HUES64 (cell line): Measurements from ENCODE around the gene NUTM2A.
"Not testable (repeated sequence)": the region's sequence is repeated elsewhere in the genome, so short reads cannot be mapped to it uniquely, and the experiment has no call there.

Experiments
- H3K27ac ChIP-seq: 2 replicates; pipeline ENCODE4 v1.7.0; 2013; ENCODE audit warnings: low read depth, low read length, inconsistent platforms
- H3K27me3 ChIP-seq: 2 replicates; pipeline ENCODE4 v1.6.1; 2013; ENCODE audit warnings: mild to moderate bottlenecking, low read length; ENCODE audit not compliant: insufficient read depth
- H3K36me3 ChIP-seq: 2 replicates; pipeline ENCODE4 v1.6.1; 2013; ENCODE audit warnings: mild to moderate bottlenecking, low read length; ENCODE audit not compliant: insufficient read depth
- H3K4me1 ChIP-seq: 2 replicates; pipeline ENCODE4 v1.6.1; 2013; ENCODE audit warnings: mild to moderate bottlenecking, low read length, moderate library complexity; ENCODE audit not compliant: insufficient read depth
- H3K4me3 ChIP-seq: 2 replicates; pipeline ENCODE4 v1.5.1; 2013; ENCODE audit warnings: mild to moderate bottlenecking, low read length, moderate library complexity
- H3K9ac ChIP-seq: 2 replicates; pipeline ENCODE4 v1.6.1; 2013; ENCODE audit warnings: mild to moderate bottlenecking, low read depth, low read length
- H3K9me3 ChIP-seq: 2 replicates; pipeline ENCODE4 v1.6.1; 2013; ENCODE audit warnings: low read depth, low read length; ENCODE audit not compliant: insufficient read depth
- WGBS: fragments of 150-250, 120-280 bp; methylation state at CpG from one replicate; pipeline ENCODE4 v1.1.7; 2013; ENCODE audit warnings: missing lambda C conversion rate; 5-methylcytosine and 5-hydroxymethylcytosine counted together

Gene NUTM2A

GRCh38 chr10:87213150-87213765 is 12.0 kb upstream of the NUTM2A start:
- 96% methylated on average over 7 of the region's 8 CpGs for WGBS
- H3K4me3 ChIP-seq, H3K27me3 ChIP-seq, H3K27ac ChIP-seq, H3K4me1 ChIP-seq, H3K9ac ChIP-seq, H3K9me3 ChIP-seq, H3K36me3 ChIP-seq: not testable (repeated sequence)

- H3K4me1 ChIP-seq, H3K9ac ChIP-seq, H3K27me3 ChIP-seq, H3K27ac ChIP-seq, H3K9me3 ChIP-seq, H3K4me3 ChIP-seq, H3K36me3 ChIP-seq: not testable (repeated sequence)
- 91% methylated on average over 17 of the region's 21 CpGs for WGBS
Observed at GRCh38 chr10:87213806-87214205, 11.4 kb upstream of the NUTM2A start.

GRCh38 chr10:87216120-87216519 is 9.1 kb upstream of the NUTM2A start:
- H3K27me3 ChIP-seq, H3K27ac ChIP-seq, H3K4me3 ChIP-seq, H3K4me1 ChIP-seq, H3K9me3 ChIP-seq, H3K36me3 ChIP-seq, H3K9ac ChIP-seq: not testable (repeated sequence)
- 92% methylated on average over 11 of the region's 11 CpGs for WGBS

- H3K9ac ChIP-seq, H3K36me3 ChIP-seq, H3K4me3 ChIP-seq, H3K27ac ChIP-seq, H3K9me3 ChIP-seq, H3K4me1 ChIP-seq, H3K27me3 ChIP-seq: not testable (repeated sequence)
- WGBS: no CpG with 5 or more reads among the region's 5 CpGs
Observed at GRCh38 chr10:87219370-87219769, 5.9 kb upstream of the NUTM2A start.

- H3K9me3 ChIP-seq, H3K4me3 ChIP-seq, H3K36me3 ChIP-seq, H3K27me3 ChIP-seq, H3K27ac ChIP-seq, H3K9ac ChIP-seq, H3K4me1 ChIP-seq: not testable (repeated sequence)
- 97% methylated on average over 29 of the region's 30 CpGs for WGBS
Observed at GRCh38 chr10:87222789-87223188, 2.5 kb upstream of the NUTM2A start.

GRCh38 chr10:87228247-87228646 is 3.0 kb downstream of the NUTM2A start:
- not testable (repeated sequence) for H3K4me3 ChIP-seq, H3K9ac ChIP-seq, H3K4me1 ChIP-seq, H3K27ac ChIP-seq, H3K27me3 ChIP-seq, H3K9me3 ChIP-seq, H3K36me3 ChIP-seq
- 85% methylated on average over 5 of the region's 20 CpGs for WGBS

GRCh38 chr10:87229211-87229610 is 4.0 kb downstream of the NUTM2A start:
- H3K9me3 ChIP-seq, H3K4me1 ChIP-seq, H3K4me3 ChIP-seq, H3K27me3 ChIP-seq, H3K36me3 ChIP-seq, H3K9ac ChIP-seq, H3K27ac ChIP-seq: not testable (repeated sequence)
- WGBS: 95% methylated on average over 8 of the region's 9 CpGs

- not testable (repeated sequence) for H3K9me3 ChIP-seq, H3K27me3 ChIP-seq, H3K4me3 ChIP-seq, H3K9ac ChIP-seq, H3K36me3 ChIP-seq, H3K4me1 ChIP-seq, H3K27ac ChIP-seq
- no CpG with 5 or more reads among the region's 7 CpGs for WGBS
Observed at GRCh38 chr10:87234854-87235253, 9.6 kb downstream of the NUTM2A start.

GRCh38 chr10:87237244-87237643 is 12.0 kb downstream of the NUTM2A start:
- H3K27ac ChIP-seq, H3K9me3 ChIP-seq, H3K4me3 ChIP-seq, H3K36me3 ChIP-seq, H3K4me1 ChIP-seq, H3K27me3 ChIP-seq, H3K9ac ChIP-seq: not testable (repeated sequence)
- WGBS: 95% methylated on average over 3 of the region's 5 CpGs

GRCh38 chr10:87239346-87239808 is 14.1 kb downstream of the NUTM2A start:
- not testable (repeated sequence) for H3K27me3 ChIP-seq
- WGBS: no CpG with 5 or more reads among the region's 6 CpGs

GRCh38 chr10:87242192-87242591 is 16.9 kb downstream of the NUTM2A start:
- H3K9me3 ChIP-seq, H3K36me3 ChIP-seq, H3K4me3 ChIP-seq, H3K4me1 ChIP-seq, H3K27ac ChIP-seq, H3K9ac ChIP-seq, H3K27me3 ChIP-seq: not testable (repeated sequence)
- WGBS: 96% methylated on average over 3 of the region's 3 CpGs

More at GRCh38 chr10:87239346-87239808, 14.1 kb downstream of the NUTM2A start:
- H3K36me3 ChIP-seq, H3K9ac ChIP-seq, H3K4me3 ChIP-seq, H3K4me1 ChIP-seq, H3K27ac ChIP-seq, H3K9me3 ChIP-seq: not testable (repeated sequence)

- H3K27ac ChIP-seq, H3K9me3 ChIP-seq: not testable (repeated sequence)
- no CpG with 5 or more reads among the region's 3 CpGs for WGBS
Observed at GRCh38 chr10:87247335-87247734, 22.1 kb downstream of the NUTM2A start.

More at GRCh38 chr10:87247335-87247734, 22.1 kb downstream of the NUTM2A start:
- H3K36me3 ChIP-seq, H3K4me3 ChIP-seq, H3K9ac ChIP-seq, H3K4me1 ChIP-seq, H3K27me3 ChIP-seq: not testable (repeated sequence)
